Hepatocyte (in vitro differentiated cells): ENCODE measurements around the gene SBNO2. TPM values are rescaled to one million over a fixed set of nuclear protein-coding genes. Genes with fewer than 3 reads are reported as not detected.

ENCODE experiments used
- DNase-seq: peaks from one replicate; pipeline ENCODE4 v3.0.0-alpha.2; 2016; ENCODE audit warnings: low spot score
- H2AFZ ChIP-seq: fragments of 200-600 bp; sonication (generic); 2 replicates; pipeline ENCODE4 v1.6.0; 2016; ENCODE audit warnings: antibody characterized with exemption, mild to moderate bottlenecking
- H3K27ac ChIP-seq: fragments of 200-600 bp; sonication (generic); 2 replicates; pipeline ENCODE4 v1.5.1; 2016; ENCODE audit warnings: mild to moderate bottlenecking
- H3K27me3 ChIP-seq: fragments of 200-600 bp; sonication (generic); 2 replicates; pipeline ENCODE4 v1.6.1; 2016
- H3K36me3 ChIP-seq: fragments of 200-600 bp; sonication (generic); replicated peaks from 2 replicates; pipeline ENCODE4 v1.5.1; 2016; ENCODE audit warnings: low read depth; ENCODE audit not compliant: insufficient read depth
- H3K4me1 ChIP-seq: fragments of 200-600 bp; sonication (generic); 2 replicates; pipeline ENCODE4 v1.5.1; 2016; ENCODE audit warnings: mild to moderate bottlenecking, moderate library complexity; ENCODE audit not compliant: insufficient read depth
- H3K4me2 ChIP-seq: fragments of 200-600 bp; sonication (generic); 2 replicates; pipeline ENCODE4 v1.6.0; 2016
- H3K4me3 ChIP-seq: fragments of 200-600 bp; sonication (generic); 2 replicates; pipeline ENCODE4 v1.5.1; 2016; ENCODE audit warnings: mild to moderate bottlenecking
- H3K79me2 ChIP-seq: fragments of 200-600 bp; sonication (generic); 2 replicates; pipeline ENCODE4 v1.6.0; 2017; ENCODE audit warnings: mild to moderate bottlenecking
- H3K9me2 ChIP-seq: fragments of 200-600 bp; sonication (generic); replicated peaks from 2 replicates; pipeline ENCODE4 v1.6.0; 2017; ENCODE audit warnings: mild to moderate bottlenecking; ENCODE audit not compliant: insufficient read depth
- H3K9me3 ChIP-seq: fragments of 200-600 bp; sonication (generic); 2 replicates; pipeline ENCODE4 v1.5.1; 2016; ENCODE audit warnings: low read depth, mild to moderate bottlenecking
- H4K20me1 ChIP-seq: fragments of 200-600 bp; sonication (generic); 2 replicates; pipeline ENCODE4 v1.6.0; 2016; ENCODE audit warnings: mild to moderate bottlenecking; ENCODE audit not compliant: insufficient read depth, poor library complexity, severe bottlenecking
- EZH2 ChIP-seq: fragments of 200-600 bp; sonication (generic); IDR thresholded peaks from 2 replicates; pipeline ENCODE4 v1.6.1; 2016; ENCODE audit warnings: antibody characterized with exemption, mild to moderate bottlenecking, borderline replicate concordance
- EZH2phosphoT487 ChIP-seq: fragments of 200-600 bp; sonication (generic); IDR thresholded peaks from one replicate; pipeline ENCODE4 v1.6.1; 2018; ENCODE audit warnings: antibody characterized with exemption, mild to moderate bottlenecking, low read depth, moderate library complexity; ENCODE audit not compliant: unreplicated experiment, severe bottlenecking
- WGBS: methylation state at CpG from one replicate; pipeline ENCODE4 v1.1.6; 2016; ENCODE audit warnings: low lambda C conversion rate; ENCODE audit errors: missing lambda C conversion rate; 5-methylcytosine and 5-hydroxymethylcytosine counted together
- polyA plus RNA-seq: library from polyadenylated mRNA; unstranded; fragments of >200 nt; fragmentation: Nextera tagmentation; extraction: Ambion mirVana; gene quantifications from 2 replicates; pipeline ENCODE4 v1.2.1, GENCODE V29; 2016
- total RNA-seq: library from RNA; depleted of rRNA; stranded (reverse); fragments of >200 nt; gene quantifications from 2 replicates; pipeline ENCODE4 v1.2.3, GENCODE V29; 2014
- TF ChIP-seq, protein P1 (sequence below): fragments of 200-600 bp; sonication (generic); IDR thresholded peaks from 2 replicates; pipeline ENCODE4 v1.5.1; 2016; ENCODE audit warnings: antibody characterized with exemption, mild to moderate bottlenecking; ENCODE audit not compliant: poor library complexity

The SBNO2 gene
- total and polyA plus RNA-seq, 2 experiments from 2014 or later: 12.7 to 15.6 TPM

DNA sequence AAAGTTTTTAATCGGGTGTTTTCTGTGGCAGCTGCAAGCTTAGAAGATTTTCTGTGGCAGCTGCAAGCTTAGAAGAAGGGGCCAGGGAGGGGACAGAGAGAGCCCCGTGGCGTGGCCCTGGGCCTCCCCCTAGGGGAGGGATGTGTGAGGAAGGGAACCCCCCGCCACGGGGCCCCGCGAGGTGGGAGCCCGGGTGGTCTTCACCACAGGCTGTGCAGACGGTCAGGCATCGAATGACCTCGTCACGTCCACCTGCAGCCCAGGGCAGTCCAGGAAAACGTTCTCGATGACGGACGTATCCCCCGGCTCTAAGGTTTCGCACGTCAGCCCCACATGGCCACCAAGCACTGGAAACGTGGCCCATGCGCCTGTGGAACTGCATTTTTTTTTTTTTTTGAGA lies 87.5 kb downstream of the SBNO2 start:
- TF ChIP-seq EZH2 (no peak), EZH2phosphoT487 (no peak)
- TF ChIP-seq, protein P1, sequence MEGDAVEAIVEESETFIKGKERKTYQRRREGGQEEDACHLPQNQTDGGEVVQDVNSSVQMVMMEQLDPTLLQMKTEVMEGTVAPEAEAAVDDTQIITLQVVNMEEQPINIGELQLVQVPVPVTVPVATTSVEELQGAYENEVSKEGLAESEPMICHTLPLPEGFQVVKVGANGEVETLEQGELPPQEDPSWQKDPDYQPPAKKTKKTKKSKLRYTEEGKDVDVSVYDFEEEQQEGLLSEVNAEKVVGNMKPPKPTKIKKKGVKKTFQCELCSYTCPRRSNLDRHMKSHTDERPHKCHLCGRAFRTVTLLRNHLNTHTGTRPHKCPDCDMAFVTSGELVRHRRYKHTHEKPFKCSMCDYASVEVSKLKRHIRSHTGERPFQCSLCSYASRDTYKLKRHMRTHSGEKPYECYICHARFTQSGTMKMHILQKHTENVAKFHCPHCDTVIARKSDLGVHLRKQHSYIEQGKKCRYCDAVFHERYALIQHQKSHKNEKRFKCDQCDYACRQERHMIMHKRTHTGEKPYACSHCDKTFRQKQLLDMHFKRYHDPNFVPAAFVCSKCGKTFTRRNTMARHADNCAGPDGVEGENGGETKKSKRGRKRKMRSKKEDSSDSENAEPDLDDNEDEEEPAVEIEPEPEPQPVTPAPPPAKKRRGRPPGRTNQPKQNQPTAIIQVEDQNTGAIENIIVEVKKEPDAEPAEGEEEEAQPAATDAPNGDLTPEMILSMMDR: no peak
- Histone ChIP-seq H3K4me3 (no peak overlapping the region), H3K27ac (no peak overlapping the region), H2AFZ (no peak overlapping the region), H3K27me3 (no peaks in the 10 kb centered on the region), H3K79me2 (no peaks in the 10 kb centered on the region), H3K9me2 (no peaks in the 10 kb centered on the region), H3K4me1 (peaks cover 3% of the 10 kb centered on the region), H3K36me3 (no peaks in the 10 kb centered on the region), H4K20me1 (no peaks in the 10 kb centered on the region), H3K9me3 (no peaks in the 10 kb centered on the region), H3K4me2 (no peak overlapping the region)
- 88% methylated on average over 20 of the region's 21 CpGs for WGBS
- DNase-seq: no peak

DNA sequence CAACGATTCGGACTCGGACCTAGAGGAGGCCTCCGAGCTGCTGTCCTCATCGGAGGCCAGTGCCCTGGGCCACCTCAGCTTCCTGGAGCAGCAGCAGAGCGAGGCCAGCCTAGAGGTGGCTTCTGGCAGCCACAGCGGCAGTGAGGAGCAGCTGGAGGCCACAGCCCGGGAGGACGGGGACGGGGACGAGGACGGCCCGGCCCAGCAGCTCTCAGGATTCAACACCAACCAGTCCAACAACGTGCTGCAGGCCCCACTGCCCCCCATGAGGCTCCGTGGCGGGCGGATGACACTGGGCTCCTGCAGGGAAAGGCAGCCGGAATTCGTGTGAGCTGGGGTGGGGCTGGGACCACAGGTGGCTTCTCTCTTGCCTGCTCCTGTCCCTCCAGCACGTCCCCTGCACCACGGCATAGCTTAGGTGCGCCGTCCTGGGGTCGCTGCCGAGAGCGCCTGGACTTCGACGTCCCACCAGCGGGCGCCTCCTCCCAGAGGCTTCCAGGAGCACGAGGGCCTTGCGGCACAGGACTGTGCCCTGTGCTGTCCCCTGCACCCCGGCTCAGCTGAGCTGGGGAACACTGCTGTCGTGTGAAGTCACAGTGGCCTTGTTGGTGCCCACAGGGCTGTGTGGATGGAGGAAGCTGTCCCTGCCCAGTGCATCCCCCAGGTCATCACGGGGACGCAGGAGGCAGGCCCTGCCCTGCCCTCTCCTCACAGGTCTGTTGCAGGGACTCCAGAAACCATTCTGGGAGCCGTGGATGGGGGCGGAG lies 88.2 kb downstream of the SBNO2 start:
- no peak for TF ChIP-seq EZH2phosphoT487
- TF ChIP-seq EZH2: no peak
- TF ChIP-seq, protein P1: no peak
- 90% methylated on average over 32 of the region's 38 CpGs for WGBS
- Histone ChIP-seq H3K36me3 (no peaks in the 10 kb centered on the region), H3K4me1 (peaks cover 4% of the 10 kb centered on the region), H4K20me1 (no peaks in the 10 kb centered on the region), H3K27ac (no peak overlapping the region), H3K27me3 (no peaks in the 10 kb centered on the region), H3K4me2 (no peak overlapping the region), H2AFZ (no peak overlapping the region), H3K4me3 (no peak overlapping the region), H3K9me3 (no peaks in the 10 kb centered on the region), H3K79me2 (no peaks in the 10 kb centered on the region), H3K9me2 (no peaks in the 10 kb centered on the region)
- DNase-seq: no peak

DNA sequence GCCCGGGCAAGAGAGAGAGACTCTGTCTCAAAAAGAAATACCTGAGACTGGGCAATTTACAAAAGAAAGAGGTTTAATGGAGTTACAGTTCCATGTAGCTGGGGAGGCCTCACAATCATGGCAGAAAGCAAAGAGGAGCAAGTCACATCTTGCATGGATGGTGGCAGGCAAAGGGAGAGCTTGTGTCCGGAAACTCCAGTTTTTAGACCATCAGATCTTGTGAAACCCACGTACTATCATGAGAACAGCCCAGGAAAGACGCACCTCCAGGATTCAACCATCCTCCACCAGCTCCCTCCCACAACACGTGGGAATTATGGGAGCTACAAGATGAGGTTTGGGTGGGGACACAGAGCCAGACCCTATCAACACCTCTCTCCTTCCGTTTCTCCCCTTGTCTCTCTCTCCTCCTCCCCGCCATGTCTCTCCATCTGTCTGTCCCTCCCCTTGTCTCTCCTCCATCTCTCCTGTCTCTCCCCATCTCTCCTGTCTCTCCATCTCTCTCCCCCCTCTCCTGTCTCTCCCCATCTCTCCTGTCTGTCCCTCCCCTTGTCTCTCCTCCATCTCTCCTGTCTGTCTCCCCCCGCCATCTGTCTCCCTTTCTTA lies 88.9 kb downstream of the SBNO2 start:
- no peaks in the 10 kb centered on the region for H3K79me2 ChIP-seq
- H3K9me3 ChIP-seq: no peaks in the 10 kb centered on the region
- no peaks in the 10 kb centered on the region for H3K9me2 ChIP-seq
- no peak overlapping the region for H2AFZ ChIP-seq
- 86% methylated on average over 8 of the region's 8 CpGs for WGBS
- TF ChIP-seq, protein P1: no peak
- TF ChIP-seq EZH2 (no peak), EZH2phosphoT487 (no peak)
- H3K4me3 ChIP-seq: no peak overlapping the region
- no peak overlapping the region for H3K27ac ChIP-seq
- H3K4me2 ChIP-seq: no peak overlapping the region
- peaks cover 4% of the 10 kb centered on the region for H3K4me1 ChIP-seq
- no peaks in the 10 kb centered on the region for H3K27me3 ChIP-seq
- H4K20me1 ChIP-seq: no peaks in the 10 kb centered on the region
- H3K36me3 ChIP-seq: no peaks in the 10 kb centered on the region
- no peak for DNase-seq
